GM10266 (cell line): ENCODE data around the gene LRBA.

Source experiments
- DNase-seq: peaks from one replicate; pipeline ENCODE4 v3.0.0; 2012; ENCODE audit errors: extremely low spot score
- TF ChIP-seq, protein P1 (sequence below): IDR thresholded peaks from 2 replicates; pipeline ENCODE4 v1.5.1; 2012; ENCODE audit warnings: mild to moderate bottlenecking, low read depth; ENCODE audit not compliant: control insufficient read depth, insufficient read depth; ENCODE audit errors: missing control alignments

LRBA gene

DNA sequence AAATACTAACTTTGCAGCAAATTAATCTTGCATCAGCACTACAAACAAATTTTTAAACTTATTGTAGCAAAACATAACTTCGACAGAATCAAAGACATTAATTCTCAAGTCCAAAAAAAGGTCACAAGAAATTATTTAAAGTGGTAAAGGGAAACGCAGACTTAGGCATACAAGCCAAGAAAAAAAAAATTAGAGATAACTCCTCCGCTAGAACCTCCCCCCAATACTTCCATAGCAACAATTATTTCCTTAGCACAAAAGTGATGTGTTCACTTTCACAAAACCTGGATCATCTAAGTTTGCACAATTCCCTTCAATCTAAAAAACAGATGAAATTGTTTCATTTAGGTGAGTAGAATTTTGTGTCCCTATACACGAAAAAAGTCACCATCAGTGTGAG, 1.1 kb downstream of the LRBA start:
- no peak for DNase-seq
- TF ChIP-seq, protein P1, sequence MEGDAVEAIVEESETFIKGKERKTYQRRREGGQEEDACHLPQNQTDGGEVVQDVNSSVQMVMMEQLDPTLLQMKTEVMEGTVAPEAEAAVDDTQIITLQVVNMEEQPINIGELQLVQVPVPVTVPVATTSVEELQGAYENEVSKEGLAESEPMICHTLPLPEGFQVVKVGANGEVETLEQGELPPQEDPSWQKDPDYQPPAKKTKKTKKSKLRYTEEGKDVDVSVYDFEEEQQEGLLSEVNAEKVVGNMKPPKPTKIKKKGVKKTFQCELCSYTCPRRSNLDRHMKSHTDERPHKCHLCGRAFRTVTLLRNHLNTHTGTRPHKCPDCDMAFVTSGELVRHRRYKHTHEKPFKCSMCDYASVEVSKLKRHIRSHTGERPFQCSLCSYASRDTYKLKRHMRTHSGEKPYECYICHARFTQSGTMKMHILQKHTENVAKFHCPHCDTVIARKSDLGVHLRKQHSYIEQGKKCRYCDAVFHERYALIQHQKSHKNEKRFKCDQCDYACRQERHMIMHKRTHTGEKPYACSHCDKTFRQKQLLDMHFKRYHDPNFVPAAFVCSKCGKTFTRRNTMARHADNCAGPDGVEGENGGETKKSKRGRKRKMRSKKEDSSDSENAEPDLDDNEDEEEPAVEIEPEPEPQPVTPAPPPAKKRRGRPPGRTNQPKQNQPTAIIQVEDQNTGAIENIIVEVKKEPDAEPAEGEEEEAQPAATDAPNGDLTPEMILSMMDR: no peak

DNA sequence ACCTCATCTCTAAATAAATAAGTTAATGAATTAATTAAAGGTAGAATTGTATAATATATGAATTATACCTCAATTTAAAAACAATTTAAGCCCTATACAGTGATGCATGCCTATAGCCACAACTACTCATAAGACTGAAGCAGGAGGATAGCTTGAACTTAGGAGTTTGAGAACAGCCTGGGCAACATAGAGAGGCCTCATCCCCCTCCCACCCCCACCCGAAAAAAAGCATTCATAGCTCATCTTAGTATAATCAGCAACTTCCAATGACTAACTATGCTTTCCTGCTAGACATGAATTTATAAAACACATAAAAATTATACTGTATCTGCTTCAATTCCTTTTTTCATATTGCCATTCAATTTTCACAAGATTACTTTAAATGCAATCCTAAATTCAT, 1.6 kb downstream of the LRBA start:
- DNase-seq: no peak
- TF ChIP-seq, protein P1: no peak

DNA sequence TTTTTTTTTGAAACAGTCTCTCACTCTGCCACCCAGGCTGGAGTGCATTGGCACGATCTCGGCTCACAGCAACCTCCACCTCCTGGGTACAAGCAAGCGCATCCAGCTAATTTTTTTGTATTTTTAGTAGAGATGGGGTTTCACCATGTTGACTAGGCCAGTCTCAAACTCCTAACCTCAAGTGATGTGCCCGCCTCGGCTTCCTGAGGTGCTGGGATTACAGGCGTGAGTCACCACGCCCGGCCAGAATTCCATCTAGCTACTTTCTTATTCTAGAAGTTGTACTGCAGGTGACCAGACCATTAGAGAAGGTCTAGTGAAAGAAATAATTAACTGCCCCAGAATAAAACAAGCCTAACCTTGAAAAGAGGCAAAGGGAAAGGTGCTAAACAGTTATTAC, 2.3 kb downstream of the LRBA start:
- DNase-seq: no peak
- TF ChIP-seq, protein P1: no peak

DNA sequence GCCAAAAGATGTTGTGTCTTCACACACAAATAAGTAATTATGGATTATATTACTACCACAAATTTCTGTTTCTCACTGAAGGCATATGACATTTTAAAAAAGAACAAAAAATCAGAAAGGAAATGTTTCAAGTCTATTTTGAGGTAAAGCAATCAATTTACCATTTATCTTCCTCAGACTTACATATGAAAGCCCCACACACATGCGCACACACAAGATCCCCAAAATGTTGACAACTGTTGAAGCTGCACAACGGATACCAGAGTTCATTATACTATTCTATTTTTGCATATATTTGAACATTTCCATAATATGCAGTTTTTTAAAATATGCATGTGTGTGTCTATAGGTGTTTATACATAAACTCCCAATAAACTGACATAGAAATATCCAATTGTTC, 2.7 kb downstream of the LRBA start:
- TF ChIP-seq, protein P1: no peak
- no peak for DNase-seq

DNA sequence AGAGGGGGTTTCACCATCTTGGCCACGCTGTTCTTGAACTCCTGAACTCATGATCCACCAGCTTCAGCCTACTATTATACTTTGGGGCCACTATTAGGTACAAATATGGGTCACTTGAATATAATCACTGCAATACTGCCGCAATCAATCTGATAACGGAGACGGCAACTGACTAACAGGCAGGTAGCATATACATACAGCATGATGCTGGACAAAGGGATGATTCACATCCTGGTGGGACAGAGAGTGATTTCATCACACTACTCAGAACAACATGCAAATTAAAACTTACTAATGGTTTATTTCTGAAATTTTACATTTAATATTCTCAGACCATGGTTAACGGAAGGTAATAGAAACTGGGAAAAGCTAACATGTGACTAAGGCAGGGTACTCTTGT, 10.9 kb downstream of the LRBA start:
- DNase-seq: no peak
- TF ChIP-seq, protein P1: no peak

DNA sequence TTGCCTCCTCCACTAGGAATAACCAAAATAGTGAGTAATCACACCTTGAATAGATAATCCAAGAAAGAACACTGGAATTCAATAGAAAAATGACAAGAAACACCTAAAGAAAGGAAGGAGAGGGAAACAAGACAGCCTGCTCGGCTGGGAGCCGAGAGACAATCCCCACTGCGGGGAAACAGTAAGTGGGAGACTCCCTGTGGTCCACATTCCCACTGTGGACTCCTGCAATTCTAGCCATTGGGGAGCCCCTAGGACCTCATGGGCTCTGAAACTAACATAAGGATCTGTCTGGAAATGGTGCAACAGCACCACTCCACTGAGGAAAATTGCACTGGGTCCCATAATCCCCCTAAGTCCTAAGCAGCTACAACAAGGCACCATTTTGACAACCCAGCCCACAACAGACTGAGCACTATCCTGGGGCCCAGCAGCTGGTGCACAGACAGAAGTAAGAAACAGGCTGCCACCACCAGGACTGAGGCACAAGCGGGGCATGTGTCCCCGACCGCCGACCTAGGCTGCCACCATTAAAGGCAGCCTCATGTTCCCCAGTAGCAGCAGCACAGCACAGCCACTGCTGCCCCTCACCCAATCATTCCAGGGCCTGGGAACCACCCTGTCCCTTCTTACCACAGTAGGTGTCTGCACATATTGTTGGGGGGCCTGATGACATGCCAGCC, 14.2 kb downstream of the LRBA start:
- TF ChIP-seq, protein P1: no peak
- no peak for DNase-seq

DNA sequence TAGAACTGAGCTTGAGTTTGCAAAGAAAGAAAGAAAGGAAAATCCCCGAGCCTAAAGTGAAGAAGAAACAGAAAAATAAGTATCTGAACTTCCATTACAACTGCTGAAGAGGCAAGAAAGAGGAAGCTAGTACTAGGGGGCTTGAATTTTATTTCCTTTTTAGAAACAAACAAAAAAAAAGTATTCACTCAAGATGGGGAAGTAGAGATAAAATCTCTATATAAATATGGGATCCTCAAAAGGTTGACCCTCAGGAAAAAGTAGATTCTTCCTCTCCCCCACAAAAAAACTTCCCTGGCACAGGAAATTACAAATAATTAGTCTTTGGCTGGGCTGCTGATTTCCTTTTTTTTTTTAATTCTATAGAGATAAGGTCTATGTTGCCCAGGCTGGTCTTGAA, 16.0 kb downstream of the LRBA start:
- DNase-seq: no peak
- TF ChIP-seq, protein P1: no peak
